GM18951 (cell line): Measurements from ENCODE around the gene PTN.

Source experiments
- POLR2A ChIP-seq: IDR thresholded peaks from 4 replicates; pipeline ENCODE4 v1.6.1; 2011; ENCODE audit warnings: mild to moderate bottlenecking; ENCODE audit not compliant: insufficient read length, insufficient read depth; ENCODE audit errors: extremely low read depth
- in situ Hi-C: fragments of 300-500 bp; cut with MboI; formaldehyde crosslinking; loops from one replicate; pipeline ENCODE4 v1.12.0; 2022; ENCODE audit warnings: low sequenced_read_pairs, mixed read lengths, inconsistent platforms; ENCODE audit not compliant: unreplicated experiment

The PTN gene

GRCh38 chr7:137305901-137306621 lies 37.5 kb downstream of the PTN start:
- in situ Hi-C loops: no loop called here
- TF ChIP-seq POLR2A: no peak

- in situ Hi-C loops: no loop called here
- no peak for TF ChIP-seq POLR2A
Observed at GRCh38 chr7:137304624-137305235, 38.8 kb downstream of the PTN start.

GRCh38 chr7:137304165-137304564 lies 39.4 kb downstream of the PTN start:
- no peak for TF ChIP-seq POLR2A
- in situ Hi-C loops: no loop called here

- in situ Hi-C loops: no loop called here
- TF ChIP-seq POLR2A: no peak
Observed at GRCh38 chr7:137302081-137302480, 41.5 kb downstream of the PTN start.

GRCh38 chr7:137298464-137298794 lies 45.1 kb downstream of the PTN start:
- in situ Hi-C loops: no loop called here
- no peak for TF ChIP-seq POLR2A

GRCh38 chr7:137297551-137298463 lies 45.7 kb downstream of the PTN start:
- no peak for TF ChIP-seq POLR2A
- in situ Hi-C loops: no loop called here

- in situ Hi-C loops: no loop called here
- no peak for TF ChIP-seq POLR2A
Observed at GRCh38 chr7:137296576-137296975, 47.0 kb downstream of the PTN start.

GRCh38 chr7:137295739-137296324 lies 47.7 kb downstream of the PTN start:
- in situ Hi-C loops: no loop called here
- TF ChIP-seq POLR2A: no peak

- in situ Hi-C loops: no loop called here
- no peak for TF ChIP-seq POLR2A
Observed at GRCh38 chr7:137289101-137289500, 54.4 kb downstream of the PTN start.

- TF ChIP-seq POLR2A: no peak
- in situ Hi-C loops: no loop called here
Observed at GRCh38 chr7:137287651-137288258, 55.8 kb downstream of the PTN start.

- in situ Hi-C loops: no loop called here
- TF ChIP-seq POLR2A: no peak
Observed at GRCh38 chr7:137283153-137283552, 60.4 kb downstream of the PTN start.

GRCh38 chr7:137282043-137282442 lies 61.5 kb downstream of the PTN start:
- in situ Hi-C loops: no loop called here
- TF ChIP-seq POLR2A: no peak

GRCh38 chr7:137276189-137276588 lies 67.3 kb downstream of the PTN start:
- in situ Hi-C loops: no loop called here
- no peak for TF ChIP-seq POLR2A
